K562 (cell line): ENCODE results near the gene PEX7. TPM values are rescaled to one million over a fixed set of nuclear protein-coding genes. Genes with fewer than 3 reads are reported as not detected.
"Not testable (repeated sequence)": the region's sequence is repeated elsewhere in the genome, so short reads cannot be mapped to it uniquely, and the experiment has no call there.

Experiments
- ATAC-seq: fragments of 200-7000 bp; cut with Tn5 transposase; 3 replicates; pipeline ENCODE4 v1.9.1; 2020; ENCODE audit warnings: moderate library complexity
- BruUV-seq: library from RNA; stranded (reverse); fragments of 400-500 nt; replicated peaks from 2 replicates; lab custom pipeline; 2021; lab: Mats Ljungman, UMichigan
- CTCF ChIA-PET: fragments of 300-600 bp; formaldehyde crosslinking; extraction: SDS; loops from one replicate; lab custom pipeline; 2021; ENCODE audit warnings: low intra/inter-chr PET ratio; lab: Yijun Ruan, JAX
- POLR2A ChIA-PET: fragments of 300-600, 350-650 bp; sonication (Branson Sonifier 250); formaldehyde crosslinking; extraction: SDS; loops from one replicate; lab custom pipeline; 2021; ENCODE audit warnings: antibody characterized with exemption, inconsistent platforms; lab: Yijun Ruan, JAX
- DNase-seq, 4 experiments: peaks; one replicate each; pipeline versions ENCODE4 v3.0.0 to v3.0.0-alpha.2; 2011 to 2018; ENCODE audit warnings: low spot score in 3 of 4, mixed read lengths in 3 of 4; ENCODE audit errors: extremely low read depth in 1 of 4
- FAIRE-seq: peaks from 2 replicates; lab custom pipeline; 2011; peaks lifted over from hg19 to GRCh38; lab: Jason Lieb, UNC
- H2AFZ ChIP-seq: 2 replicates; pipeline ENCODE4 v1.6.0; 2011; ENCODE audit warnings: low read depth, low read length, control low read depth, inconsistent platforms
- H3K27ac ChIP-seq: fragments of 200-600 bp; 3 replicates; pipeline ENCODE4 v1.8.0; 2011; ENCODE audit warnings: low read depth, mild to moderate bottlenecking, control low read depth, inconsistent platforms, low read length, moderate library complexity, mixed read lengths; ENCODE audit errors: extremely low read depth
- H3K27me3 ChIP-seq, 2 experiments: fragments of 300-600 bp in 1 of 2; 2 replicates in 1 of 2; 3 replicates in 1 of 2; pipeline versions ENCODE4 v1.6.0 to v1.8.0; 2011; ENCODE audit warnings: inconsistent platforms in 2 of 2, low read length in 2 of 2, mild to moderate bottlenecking in 1 of 2, mixed read lengths in 1 of 2, moderate library complexity in 1 of 2; ENCODE audit not compliant: control insufficient read depth in 2 of 2, insufficient read depth in 2 of 2
- H3K36me3 ChIP-seq: fragments of 300-600 bp; 3 replicates; pipeline ENCODE4 v1.8.0; 2011; ENCODE audit warnings: mild to moderate bottlenecking, low read length, inconsistent platforms; ENCODE audit not compliant: control insufficient read depth, insufficient read depth
- H3K4me1 ChIP-seq, 2 experiments: fragments of 200-600 bp in 1 of 2; replicated peaks in 1 of 2; 2 replicates in 1 of 2; 3 replicates in 1 of 2; pipeline versions ENCODE4 v1.5.1 to v1.8.0; 2011; ENCODE audit warnings: inconsistent platforms in 2 of 2, low read length in 2 of 2, mild to moderate bottlenecking in 1 of 2, mixed read lengths in 1 of 2, moderate library complexity in 1 of 2; ENCODE audit not compliant: control insufficient read depth in 2 of 2, insufficient read depth in 2 of 2
- H3K4me2 ChIP-seq: 2 replicates; pipeline ENCODE4 v1.6.1; 2011; ENCODE audit warnings: low read length, control low read depth, inconsistent platforms, mixed read lengths; ENCODE audit not compliant: insufficient read depth
- H3K4me3 ChIP-seq: fragments of 200-600 bp; sonication (generic), shearing (Covaris generic); 2 replicates; pipeline ENCODE4 v1.5.1; 2016; ENCODE audit warnings: control low read depth, inconsistent platforms
- H3K79me2 ChIP-seq: fragments of 200-600 bp; 3 replicates; pipeline ENCODE4 v1.8.0; 2011; ENCODE audit warnings: low read length, inconsistent platforms; ENCODE audit not compliant: control insufficient read depth, insufficient read depth
- H3K9ac ChIP-seq, 2 experiments: 2 replicates each; pipeline versions ENCODE4 v1.6.0 to v1.6.1; 2011; ENCODE audit warnings: low read depth in 2 of 2, low read length in 2 of 2, control low read depth in 1 of 2, inconsistent platforms in 1 of 2, mild to moderate bottlenecking in 1 of 2, mixed read lengths in 1 of 2; ENCODE audit not compliant: insufficient read depth in 1 of 2
- H3K9me1 ChIP-seq: one replicate; pipeline ENCODE4 v1.6.0; 2011; ENCODE audit warnings: inconsistent platforms, mild to moderate bottlenecking, low read length, moderate library complexity; ENCODE audit not compliant: control insufficient read depth, insufficient read depth
- H3K9me3 ChIP-seq: replicated peaks from 2 replicates; pipeline ENCODE4 v1.5.1; 2011; ENCODE audit warnings: low read depth, low read length, inconsistent platforms; ENCODE audit not compliant: control insufficient read depth, insufficient read depth
- H4K20me1 ChIP-seq: replicated peaks from 2 replicates; pipeline ENCODE4 v1.6.1; 2011; ENCODE audit warnings: low read length, inconsistent platforms, mixed read lengths; ENCODE audit not compliant: control insufficient read depth, insufficient read depth
- C11orf30 ChIP-seq: fragments of 450-650 bp; IDR thresholded peaks from 2 replicates; pipeline ENCODE4 v1.6.1; 2016; ENCODE audit warnings: low read depth, mild to moderate bottlenecking
- CBX8 ChIP-seq: fragments of 200-600 bp; sonication (generic); IDR thresholded peaks from 2 replicates; pipeline ENCODE4 v1.6.1; 2012; ENCODE audit warnings: borderline replicate concordance, mixed run types, low read depth, mild to moderate bottlenecking, moderate library complexity, mixed read lengths, low read length, control low read depth, inconsistent platforms; ENCODE audit not compliant: poor library complexity, severe bottlenecking; ENCODE audit errors: extremely low read depth
- DMBX1 ChIP-seq: fragments of 250-450 bp; sonication (Bioruptor Pico); IDR thresholded peaks from 2 replicates; pipeline ENCODE4 v1.8.0; 2022; ENCODE audit warnings: inconsistent platforms, mild to moderate bottlenecking, moderate library complexity, borderline replicate concordance
- MAFF ChIP-seq: IDR thresholded peaks from 2 replicates; pipeline ENCODE4 v1.6.1; 2012; ENCODE audit warnings: low read length, improper control_type of control experiment
- MAFG ChIP-seq: fragments of 450-650 bp; conservative IDR thresholded peaks from 2 replicates; pipeline ENCODE4 v1.6.1; 2016; ENCODE audit warnings: missing genetic modification characterization, missing compliant biosample characterization
- MAFK ChIP-seq: IDR thresholded peaks from 2 replicates; pipeline ENCODE4 v1.6.1; 2011; ENCODE audit warnings: low read length, improper control_type of control experiment
- TGIF2 ChIP-seq: sonication (generic); formaldehyde crosslinking; IDR thresholded peaks from 2 replicates; pipeline ENCODE4 v1.8.1; 2022; ENCODE audit warnings: mild to moderate bottlenecking, missing genetic modification reagents, moderate library complexity
- YY1 ChIP-seq, 3 experiments: IDR thresholded peaks; 2 replicates each; pipeline ENCODE4 v1.6.1; 2011; ENCODE audit warnings: low read length in 2 of 3, mild to moderate bottlenecking in 2 of 3, moderate library complexity in 2 of 3, borderline replicate concordance in 1 of 3, control low read depth in 1 of 3, low read depth in 1 of 3; ENCODE audit not compliant: insufficient read depth in 3 of 3, insufficient replicate concordance in 2 of 3, control insufficient read depth in 1 of 3, insufficient read length in 1 of 3; ENCODE audit errors: extremely low read depth in 1 of 3
- ZNF316 ChIP-seq: fragments of 450-650 bp; IDR thresholded peaks from 2 replicates; pipeline ENCODE4 v1.6.1; 2016
- ZNF395 ChIP-seq: fragments of 200-800 bp; sonication (Bioruptor generic); IDR thresholded peaks from 2 replicates; pipeline ENCODE4 v1.6.1; 2017; ENCODE audit warnings: missing genetic modification characterization, missing compliant biosample characterization
- ZNF583 ChIP-seq: fragments of 250-450 bp; sonication (Bioruptor Pico); IDR thresholded peaks from 2 replicates; pipeline ENCODE4 v1.4.0; 2020
- WGBS: fragments of 100-300 bp; shearing (Covaris generic); methylation state at CpG from one replicate; pipeline ENCODE4 v1.1.6; 2016; ENCODE audit warnings: low coverage, mixed read lengths; ENCODE audit not compliant: insufficient coverage; ENCODE audit errors: missing lambda C conversion rate; 5-methylcytosine and 5-hydroxymethylcytosine counted together
- in situ Hi-C: fragments of 300-500 bp; cut with MboI; formaldehyde crosslinking; loops from 4 replicates; pipeline ENCODE4 v1.15.0; 2018; ENCODE audit warnings: inconsistent platforms, mixed read lengths
- intact Hi-C: fragments of 100-400 bp; cut with micrococcal nuclease; formaldehyde crosslinking; loops from 2 replicates; pipeline ENCODE4 v1.14.2; 2022
- polyA plus RNA-seq, 8 experiments: library from polyadenylated mRNA; depleted of rRNA in 4 of 8; stranded (reverse) in 5 of 8; unstranded in 3 of 8; fragments of >200 nt; fragmentation: Nextera tagmentation in 2 of 8; fragmentation: Illumina TruSeq in 1 of 8; extraction: Ambion mirVana in 2 of 8; extraction: Trizol in 1 of 8; gene quantifications; 2 replicates each; pipeline versions ENCODE4 v1.2.1 to v1.2.3, GENCODE V29; 2011 to 2014; ENCODE audit warnings: inconsistent platforms in 1 of 8, missing spikeins in 1 of 8
- total RNA-seq, 7 experiments: library from RNA; depleted of rRNA in 6 of 7; stranded (reverse); fragments of >200 nt in 6 of 7; fragmentation: Illumina TruSeq in 2 of 7; extraction: Trizol in 2 of 7; gene quantifications; 2 replicates each; pipeline versions ENCODE4 v1.2.1 to v1.2.3, GENCODE V29; 2011 to 2021; ENCODE audit warnings: low replicate concordance in 1 of 7

PEX7 gene
- total and polyA plus RNA-seq, 9 of the 15 experiments (the other 6 are each of a cell fraction or from before 2014, with no cell fraction given): 1.6 to 12.9 (median 9.1) TPM

DNA sequence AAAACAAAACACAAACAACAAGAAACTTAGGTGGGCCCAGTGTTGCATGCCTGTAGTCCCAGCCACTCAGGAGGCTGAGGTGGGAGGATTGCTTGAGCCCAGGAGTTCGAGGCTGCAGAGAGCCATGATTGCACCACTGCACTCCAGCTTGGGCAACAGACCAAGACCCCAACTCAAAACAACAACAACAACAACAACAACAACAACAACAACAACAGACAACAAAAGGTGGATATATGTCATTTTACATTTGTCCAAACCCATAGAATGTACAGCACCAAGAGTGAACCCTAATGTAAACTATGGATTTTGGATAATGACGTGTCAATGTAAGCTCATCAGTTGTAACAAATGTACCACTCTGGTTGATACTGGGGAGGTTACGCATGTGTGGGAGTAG is 127.6 kb downstream of the PEX7 start:
- CTCF ChIA-PET, H3K27me3 ChIP-seq, intact Hi-C loops, H3K4me2 ChIP-seq, H3K9me1 ChIP-seq, H3K4me1 ChIP-seq, in situ Hi-C loops, DNase-seq, H3K79me2 ChIP-seq, H3K9ac ChIP-seq, H4K20me1 ChIP-seq, H3K9me3 ChIP-seq, ATAC-seq, BruUV-seq, H3K36me3 ChIP-seq, FAIRE-seq, H3K27ac ChIP-seq, H3K4me3 ChIP-seq: not testable (repeated sequence)
- WGBS: 39% methylated on average over 3 of the region's 3 CpGs
- POLR2A ChIA-PET: interaction anchor here (1.3 kb wide), 1 partner anchor 10 kb away, joined by 3 read pairs; no protein-coding TSS in a partner anchor
- H2AFZ ChIP-seq: peak overlapping the region; percentile 84; the same call in 1 of the 2 replicates

GRCh38 chr6:136950436-136951126 is 128.2 kb downstream of the PEX7 start:
- FAIRE-seq: no peak
- Histone ChIP-seq H3K79me2 (no peaks in the 10 kb centered on the region), H3K27me3 (no peaks in the 10 kb centered on the region; a peak in 1 of 5 replicates), H4K20me1 (no peaks in the 10 kb centered on the region), H3K4me3 (no peak overlapping the region), H3K27ac (peak overlapping the region; percentile 15; the same call in 1 of the 3 replicates), H3K9me1 (no peaks in the 10 kb centered on the region), H3K36me3 (no peaks in the 10 kb centered on the region), H3K4me2 (no peak overlapping the region), H3K9ac (no peak overlapping the region), H3K4me1 (peaks cover 0 to 4% of the 10 kb centered on the region in 2 experiments; a peak in 1 of 5 replicates), H3K9me3 (no peaks in the 10 kb centered on the region), H2AFZ (peak overlapping the region; percentile 84)
- ChIA-PET CTCF (no interaction called here), POLR2A (interaction anchor here (1.3 kb wide), 1 partner anchor 9 kb away, joined by 3 read pairs; no protein-coding TSS in a partner anchor)
- WGBS: 14% methylated on average over 4 of the region's 4 CpGs
- BruUV-seq: no TSS peak
- TF ChIP-seq DMBX1 (CRISPR knock-in tag) (0 out of 2 replicates have a peak, but pooled peaks have one; percentile 36), MAFG (tag) (peak; percentile 68), YY1 (IDR thresholded peaks at IDR 0.05; ENCODE audit: borderline replicate concordance in 1 of 3, control insufficient read depth in 1 of 3, extremely low read depth in 1 of 3, insufficient read depth in 3 of 3, insufficient read length in 1 of 3, insufficient replicate concordance in 2 of 3, low read depth in 1 of 3, low read length in 2 of 3) (peak in 1 of 3 experiments; percentile 51), CBX8 (no peak), ZNF583 (CRISPR knock-in tag) (peak; percentile 25; the same call in 1 of the 2 replicates), ZNF395 (peak; percentile 50; the same call in 1 of the 2 replicates), C11orf30 (peak; percentile 81), ZNF316 (peak; percentile 82), MAFF (peak; percentile 17; the same call in 1 of the 2 replicates), MAFK (peak; percentile 42; the same call in 1 of the 2 replicates), TGIF2 (CRISPR knock-in tag) (no peak)
- in situ Hi-C loops: no loop called here
- peak; percentile 79 for ATAC-seq
- peak in 1 of 4 experiments; percentile 38 for DNase-seq
- intact Hi-C loops: no loop called here
